Smooth muscle cell (in vitro differentiated cells): Measurements from ENCODE around the gene CMSS1. TPM values are rescaled to one million over a fixed set of nuclear protein-coding genes. Genes with fewer than 3 reads are reported as not detected.
"Not testable (repeated sequence)": the region's sequence is repeated elsewhere in the genome, so short reads cannot be mapped to it uniquely, and the experiment has no call there.

ENCODE experiments used
- DNase-seq: peaks from one replicate; lab custom pipeline; 2025; ENCODE audit not compliant: unreplicated experiment; lab: John Stamatoyannopoulos, UW
- H2AFZ ChIP-seq: fragments of 200-600 bp; sonication (generic); 2 replicates; pipeline ENCODE4 v1.6.0; 2016; ENCODE audit warnings: antibody characterized with exemption, low read depth, mild to moderate bottlenecking
- H3F3A ChIP-seq: fragments of 200-600 bp; sonication (generic); 2 replicates; pipeline ENCODE4 v1.6.0; 2017; ENCODE audit warnings: antibody characterized with exemption, low read depth
- H3K27ac ChIP-seq: fragments of 200-600 bp; sonication (generic); 2 replicates; pipeline ENCODE4 v1.5.1; 2016; ENCODE audit warnings: low read depth, mild to moderate bottlenecking
- H3K27me3 ChIP-seq: fragments of 200-600 bp; sonication (generic); 2 replicates; pipeline ENCODE4 v1.6.1; 2016; ENCODE audit warnings: low read depth, mild to moderate bottlenecking
- H3K36me3 ChIP-seq: fragments of 200-600 bp; sonication (generic); 2 replicates; pipeline ENCODE4 v1.5.1; 2016; ENCODE audit warnings: low read depth
- H3K4me1 ChIP-seq: fragments of 200-600 bp; sonication (generic); 2 replicates; pipeline ENCODE4 v1.5.1; 2016; ENCODE audit warnings: low read depth
- H3K4me2 ChIP-seq: fragments of 200-600 bp; sonication (generic); 2 replicates; pipeline ENCODE4 v1.6.0; 2016; ENCODE audit warnings: mild to moderate bottlenecking
- H3K4me3 ChIP-seq: fragments of 200-600 bp; sonication (generic); 2 replicates; pipeline ENCODE4 v1.5.1; 2016; ENCODE audit warnings: mild to moderate bottlenecking
- H3K79me2 ChIP-seq: fragments of 200-600 bp; sonication (generic); 2 replicates; pipeline ENCODE4 v1.6.0; 2016; ENCODE audit warnings: low read depth, mild to moderate bottlenecking
- H3K9ac ChIP-seq: fragments of 200-600 bp; sonication (generic); 2 replicates; pipeline ENCODE4 v1.6.0; 2016; ENCODE audit warnings: low read depth
- H3K9me3 ChIP-seq: fragments of 200-600 bp; sonication (generic); replicated peaks from 2 replicates; pipeline ENCODE4 v1.5.1; 2016; ENCODE audit warnings: low read depth
- H4K20me1 ChIP-seq: fragments of 200-600 bp; sonication (generic); 2 replicates; pipeline ENCODE4 v1.6.0; 2016; ENCODE audit warnings: low read depth
- whole genome bisulfite sequencing: methylation state at CpG from one replicate; pipeline ENCODE4 v1.1.7; 2016; ENCODE audit warnings: low lambda C conversion rate; 5-methylcytosine and 5-hydroxymethylcytosine counted together
- microRNA-seq: library from miRNA; unstranded; fragments of <30 nt; microRNA quantifications from one replicate; pipeline ENCODE4, GENCODE V29; 2016; ENCODE audit warnings: borderline number of aligned reads
- polyA plus RNA-seq: library from polyadenylated mRNA; unstranded; fragments of >200 nt; fragmentation: Nextera tagmentation; extraction: Ambion mirVana; gene quantifications from 2 replicates; pipeline ENCODE4 v1.2.1, GENCODE V29; 2016
- small RNA-seq: library from RNA; depleted of rRNA; stranded (forward); fragments of <200 nt; gene quantifications from one replicate; pipeline ENCODE3, GENCODE V24; 2014
- total RNA-seq: library from RNA; depleted of rRNA; stranded (reverse); fragments of >200 nt; gene quantifications from 2 replicates; pipeline ENCODE4 v1.2.3, GENCODE V29; 2014
- TF ChIP-seq, protein P1 (sequence below): fragments of 200-600 bp; sonication (generic); IDR thresholded peaks from 2 replicates; pipeline ENCODE4 v1.5.1; 2017; ENCODE audit warnings: borderline replicate concordance, mild to moderate bottlenecking, antibody characterized with exemption; ENCODE audit not compliant: insufficient read depth, poor library complexity, severe bottlenecking

The CMSS1 gene
- total and polyA plus RNA-seq, 2 experiments from 2014 or later: 19.2 to 24.1 TPM

- no peaks in the 10 kb centered on the region for H3F3A ChIP-seq
- H3K79me2 ChIP-seq: no peaks in the 10 kb centered on the region
- H3K4me3 ChIP-seq: no peak overlapping the region
- no peak for DNase-seq
- no peaks in the 10 kb centered on the region for H3K27me3 ChIP-seq
- WGBS: 58% methylated on average over 2 of the region's 2 CpGs
- H3K27ac ChIP-seq: peak overlapping the region; percentile 73
- no peaks in the 10 kb centered on the region for H3K36me3 ChIP-seq
- no peak overlapping the region for H2AFZ ChIP-seq
- H3K9ac ChIP-seq: no peak overlapping the region
- H3K4me2 ChIP-seq: peak overlapping the region; percentile 64
- H3K4me1 ChIP-seq: no peaks in the 10 kb centered on the region
- no peaks in the 10 kb centered on the region for H3K9me3 ChIP-seq
- H4K20me1 ChIP-seq: no peaks in the 10 kb centered on the region
- TF ChIP-seq, protein P1, sequence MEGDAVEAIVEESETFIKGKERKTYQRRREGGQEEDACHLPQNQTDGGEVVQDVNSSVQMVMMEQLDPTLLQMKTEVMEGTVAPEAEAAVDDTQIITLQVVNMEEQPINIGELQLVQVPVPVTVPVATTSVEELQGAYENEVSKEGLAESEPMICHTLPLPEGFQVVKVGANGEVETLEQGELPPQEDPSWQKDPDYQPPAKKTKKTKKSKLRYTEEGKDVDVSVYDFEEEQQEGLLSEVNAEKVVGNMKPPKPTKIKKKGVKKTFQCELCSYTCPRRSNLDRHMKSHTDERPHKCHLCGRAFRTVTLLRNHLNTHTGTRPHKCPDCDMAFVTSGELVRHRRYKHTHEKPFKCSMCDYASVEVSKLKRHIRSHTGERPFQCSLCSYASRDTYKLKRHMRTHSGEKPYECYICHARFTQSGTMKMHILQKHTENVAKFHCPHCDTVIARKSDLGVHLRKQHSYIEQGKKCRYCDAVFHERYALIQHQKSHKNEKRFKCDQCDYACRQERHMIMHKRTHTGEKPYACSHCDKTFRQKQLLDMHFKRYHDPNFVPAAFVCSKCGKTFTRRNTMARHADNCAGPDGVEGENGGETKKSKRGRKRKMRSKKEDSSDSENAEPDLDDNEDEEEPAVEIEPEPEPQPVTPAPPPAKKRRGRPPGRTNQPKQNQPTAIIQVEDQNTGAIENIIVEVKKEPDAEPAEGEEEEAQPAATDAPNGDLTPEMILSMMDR: no peak
Observed at GRCh38 chr3:100227511-100227921, 409.9 kb downstream of the CMSS1 start.

GRCh38 chr3:100228247-100228646 lies 410.6 kb downstream of the CMSS1 start:
- 97% methylated on average over 1 of the region's 1 CpG for WGBS
- no peaks in the 10 kb centered on the region for H3K9me3 ChIP-seq

GRCh38 chr3:100229188-100229587 lies 411.5 kb downstream of the CMSS1 start:
- H3K27ac ChIP-seq, H3K27me3 ChIP-seq, H3K36me3 ChIP-seq, H3K79me2 ChIP-seq, H3F3A ChIP-seq, H3K9me3 ChIP-seq, DNase-seq, H3K9ac ChIP-seq, H3K4me3 ChIP-seq, H2AFZ ChIP-seq, H3K4me2 ChIP-seq, H4K20me1 ChIP-seq, H3K4me1 ChIP-seq: not testable (repeated sequence)
- WGBS: 91% methylated on average over 3 of the region's 3 CpGs

More at GRCh38 chr3:100228247-100228646, 410.6 kb downstream of the CMSS1 start:
- Histone ChIP-seq H3K4me1 (no peaks in the 10 kb centered on the region), H3F3A (no peaks in the 10 kb centered on the region), H3K4me2 (no peak overlapping the region), H3K36me3 (no peaks in the 10 kb centered on the region), H4K20me1 (no peaks in the 10 kb centered on the region), H3K9ac (no peak overlapping the region), H3K27me3 (no peaks in the 10 kb centered on the region), H3K4me3 (no peak overlapping the region), H3K79me2 (no peaks in the 10 kb centered on the region), H3K27ac (no peak overlapping the region), H2AFZ (no peak overlapping the region)
- DNase-seq: no peak
- TF ChIP-seq, protein P1: no peak

GRCh38 chr3:100230710-100231109 lies 413.0 kb downstream of the CMSS1 start:
- no peaks in the 10 kb centered on the region for H3K4me1 ChIP-seq
- no peaks in the 10 kb centered on the region for H3K36me3 ChIP-seq
- no peak overlapping the region for H3K4me2 ChIP-seq
- H3K9ac ChIP-seq: no peak overlapping the region
- H3K27ac ChIP-seq: no peak overlapping the region
- H3K79me2 ChIP-seq: no peaks in the 10 kb centered on the region
- no peaks in the 10 kb centered on the region for H3K9me3 ChIP-seq
- TF ChIP-seq, protein P1: no peak
- no peaks in the 10 kb centered on the region for H3K27me3 ChIP-seq
- no peak overlapping the region for H2AFZ ChIP-seq
- DNase-seq: no peak
- no peaks in the 10 kb centered on the region for H3F3A ChIP-seq
- H4K20me1 ChIP-seq: no peaks in the 10 kb centered on the region
- 97% methylated on average over 3 of the region's 3 CpGs for WGBS
- H3K4me3 ChIP-seq: no peak overlapping the region

Small RNAs within 50 kb of the gene (microRNA-seq; reads per million reads assigned to microRNA genes)
- gene MIR3921: not detected

Small RNAs within 50 kb of the gene (small RNA-seq; reads per million reads assigned to genes)
- gene MIR3921: not detected

Other genes with a start within 250 kb of the CMSS1 start
- 8.2 and 17.1 TPM in 2 replicates for gene COL8A1, start 179.3 kb upstream of the CMSS1 start, total RNA-seq
- 7.9 and 9.3 TPM in 2 replicates for gene COL8A1, start 179.3 kb upstream of the CMSS1 start, polyA plus RNA-seq